Activated effector memory CD4-positive, alpha-beta T cell treated with anti-CD3 and anti-CD28 coated beads, Interleukin-2, amount 50 U/mL, for 16 hours (primary cell): Measurements from ENCODE around the gene PXYLP1.

Experiments used
- DNase-seq: peaks from one replicate; pipeline ENCODE4 v3.0.0-alpha.2; 2020

Gene PXYLP1

GRCh38 chr3:141250828-141251227 is 19.2 kb downstream of the PXYLP1 start:
- DNase-seq, result no peak

GRCh38 chr3:141253326-141253725 is 21.7 kb downstream of the PXYLP1 start:
- DNase-seq, result no peak

- DNase-seq, result no peak
Observed at GRCh38 chr3:141253811-141254210, 22.2 kb downstream of the PXYLP1 start.

- no peak for DNase-seq
Observed at GRCh38 chr3:141255137-141255845, 23.7 kb downstream of the PXYLP1 start.

GRCh38 chr3:141255846-141256261 is 24.2 kb downstream of the PXYLP1 start:
- DNase-seq, result no peak

GRCh38 chr3:141256820-141257219 is 25.2 kb downstream of the PXYLP1 start:
- DNase-seq, result no peak

- no peak for DNase-seq
Observed at GRCh38 chr3:141257961-141258360, 26.3 kb downstream of the PXYLP1 start.

- no peak for DNase-seq
Observed at GRCh38 chr3:141258973-141259372, 27.3 kb downstream of the PXYLP1 start.

GRCh38 chr3:141259821-141260629 is 28.4 kb downstream of the PXYLP1 start:
- no peak for DNase-seq

- DNase-seq, result no peak
Observed at GRCh38 chr3:141260630-141260927, 29.0 kb downstream of the PXYLP1 start.

- no peak for DNase-seq
Observed at GRCh38 chr3:141261472-141262307, 30.1 kb downstream of the PXYLP1 start.

- DNase-seq, result no peak
Observed at GRCh38 chr3:141262308-141262705, 30.7 kb downstream of the PXYLP1 start.

- no peak for DNase-seq
Observed at GRCh38 chr3:141266186-141266585, 34.6 kb downstream of the PXYLP1 start.

GRCh38 chr3:141266797-141267555 is 35.4 kb downstream of the PXYLP1 start:
- peak; percentile 72 for DNase-seq

GRCh38 chr3:141267629-141268028 is 36.0 kb downstream of the PXYLP1 start:
- DNase-seq, result no peak

- DNase-seq, result no peak
Observed at GRCh38 chr3:141268306-141268705, 36.7 kb downstream of the PXYLP1 start.

- DNase-seq, result no peak
Observed at GRCh38 chr3:141268791-141269190, 37.2 kb downstream of the PXYLP1 start.

GRCh38 chr3:141269961-141270360 is 38.3 kb downstream of the PXYLP1 start:
- DNase-seq, result no peak

GRCh38 chr3:141271279-141272030 is 39.8 kb downstream of the PXYLP1 start:
- no peak for DNase-seq

- no peak for DNase-seq
Observed at GRCh38 chr3:141272906-141273662, 41.5 kb downstream of the PXYLP1 start.

- no peak for DNase-seq
Observed at GRCh38 chr3:141273700-141274410, 42.2 kb downstream of the PXYLP1 start.
